HG03378 (cell line): ENCODE data around the gene GLB1L2.
"Not testable (repeated sequence)": the region's sequence is repeated elsewhere in the genome, so short reads cannot be mapped to it uniquely, and the experiment has no call there.

Experiments
- ATAC-seq: cut with Tn5 transposase; IDR thresholded peaks from one replicate; pipeline ENCODE4 v1.9.1; 2021; ENCODE audit warnings: mild to moderate bottlenecking, moderate library complexity; ENCODE audit not compliant: unreplicated experiment

Gene GLB1L2

GRCh38 chr11:134321373-134321772, 10.4 kb upstream of the GLB1L2 start:
- not testable (repeated sequence) for ATAC-seq

GRCh38 chr11:134322553-134322952, 9.2 kb upstream of the GLB1L2 start:
- ATAC-seq, result no peak

DNA sequence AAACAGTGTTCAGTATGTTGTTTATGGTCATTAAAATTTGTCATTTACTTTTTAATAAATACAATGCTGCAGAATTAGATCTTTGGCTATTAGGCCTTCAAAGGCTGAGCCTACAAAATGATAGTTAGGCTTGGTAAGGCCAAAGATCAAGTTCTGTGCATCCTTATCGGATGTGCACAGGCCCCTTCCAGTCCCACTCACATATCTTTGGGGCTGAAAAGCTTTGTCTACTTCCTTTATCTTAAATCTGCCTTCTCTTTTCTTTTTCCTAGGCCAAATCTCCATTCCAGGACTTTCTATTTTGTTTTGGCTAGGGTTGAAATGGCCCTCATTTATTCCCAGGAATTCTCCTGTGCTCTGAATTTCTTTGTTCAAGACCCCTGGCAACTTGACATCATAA, 3.4 kb upstream of the GLB1L2 start:
- no peak for ATAC-seq

DNA sequence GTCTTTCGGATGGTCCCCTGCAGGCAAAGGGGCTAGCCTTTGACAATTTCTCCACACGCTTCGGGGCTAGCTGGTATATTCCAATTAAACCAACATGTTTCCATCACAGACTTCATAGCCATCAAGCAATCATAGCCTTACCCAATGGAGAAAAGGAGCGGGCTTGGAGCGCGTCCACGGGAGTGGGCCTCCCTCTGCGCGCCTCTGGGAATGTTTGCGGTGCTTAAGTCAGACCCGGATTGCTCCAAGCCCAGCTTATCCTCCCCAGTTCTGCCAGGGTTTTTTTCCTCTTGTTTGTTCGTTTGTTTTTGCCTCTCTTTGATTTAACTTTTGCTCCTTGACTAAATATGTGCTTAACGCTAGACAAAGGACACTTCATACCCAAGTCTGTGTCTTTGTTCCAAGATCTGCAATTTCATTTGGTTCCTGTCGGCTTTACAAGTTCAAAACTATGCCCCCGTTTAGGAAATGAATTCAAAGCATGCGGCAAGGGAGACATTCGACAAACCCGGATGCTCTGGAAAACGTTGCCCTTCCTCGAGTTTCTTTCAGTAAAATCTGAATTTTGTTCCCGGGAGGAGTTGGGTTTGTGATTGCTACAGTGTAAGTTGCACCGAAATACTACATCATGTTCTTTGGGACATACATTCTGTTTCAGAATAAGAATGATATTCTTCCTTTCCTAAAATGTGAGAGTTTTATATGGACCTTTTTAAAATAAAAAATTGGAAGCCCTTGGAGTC, 1.0 kb upstream of the GLB1L2 start:
- no peak for ATAC-seq

- ATAC-seq, result no peak
Measured at GRCh38 chr11:134332189-134332631, 422 bp downstream of the GLB1L2 start.

DNA sequence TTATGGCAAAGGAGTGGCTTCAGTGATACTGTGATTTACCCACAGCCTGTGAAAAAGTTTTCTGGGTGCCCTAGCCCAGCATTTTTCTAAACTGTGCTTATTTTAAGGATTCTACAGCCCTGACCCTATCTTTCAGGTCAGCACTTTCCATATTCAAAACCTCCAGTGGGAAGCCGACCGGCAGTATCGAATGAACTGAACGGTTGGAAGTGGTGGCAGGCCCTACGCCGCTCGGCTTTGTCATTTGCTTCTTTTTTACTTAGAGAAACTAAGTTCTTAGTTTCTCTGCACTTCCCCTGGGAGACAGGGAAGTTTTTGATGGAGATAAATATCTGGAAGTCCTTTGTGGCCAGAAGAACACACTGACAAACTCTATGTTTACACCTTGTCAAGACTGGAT, 994 bp downstream of the GLB1L2 start:
- ATAC-seq, result no peak

DNA sequence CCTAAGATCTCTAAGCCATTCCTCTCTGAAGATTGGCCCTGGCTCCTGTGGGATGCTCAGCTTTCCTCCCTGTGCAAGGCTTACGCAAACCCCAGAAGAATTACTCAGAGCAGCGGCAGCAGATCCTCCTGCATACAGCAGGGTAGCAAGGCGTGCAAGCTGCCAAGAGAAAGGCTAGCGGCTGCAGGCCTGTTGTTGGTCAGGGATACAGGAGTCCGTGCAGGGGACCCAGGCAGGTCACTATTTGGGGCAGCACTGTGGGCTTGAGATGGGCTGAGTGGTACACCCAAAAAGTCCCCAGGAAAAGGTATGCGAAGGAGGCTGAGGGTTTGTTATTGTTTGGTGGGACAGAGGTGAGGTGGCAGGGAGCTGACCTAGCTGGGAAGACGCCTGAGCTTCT, 1.5 kb downstream of the GLB1L2 start:
- no peak for ATAC-seq

GRCh38 chr11:134333946-134334345, 2.2 kb downstream of the GLB1L2 start:
- ATAC-seq, result no peak

DNA sequence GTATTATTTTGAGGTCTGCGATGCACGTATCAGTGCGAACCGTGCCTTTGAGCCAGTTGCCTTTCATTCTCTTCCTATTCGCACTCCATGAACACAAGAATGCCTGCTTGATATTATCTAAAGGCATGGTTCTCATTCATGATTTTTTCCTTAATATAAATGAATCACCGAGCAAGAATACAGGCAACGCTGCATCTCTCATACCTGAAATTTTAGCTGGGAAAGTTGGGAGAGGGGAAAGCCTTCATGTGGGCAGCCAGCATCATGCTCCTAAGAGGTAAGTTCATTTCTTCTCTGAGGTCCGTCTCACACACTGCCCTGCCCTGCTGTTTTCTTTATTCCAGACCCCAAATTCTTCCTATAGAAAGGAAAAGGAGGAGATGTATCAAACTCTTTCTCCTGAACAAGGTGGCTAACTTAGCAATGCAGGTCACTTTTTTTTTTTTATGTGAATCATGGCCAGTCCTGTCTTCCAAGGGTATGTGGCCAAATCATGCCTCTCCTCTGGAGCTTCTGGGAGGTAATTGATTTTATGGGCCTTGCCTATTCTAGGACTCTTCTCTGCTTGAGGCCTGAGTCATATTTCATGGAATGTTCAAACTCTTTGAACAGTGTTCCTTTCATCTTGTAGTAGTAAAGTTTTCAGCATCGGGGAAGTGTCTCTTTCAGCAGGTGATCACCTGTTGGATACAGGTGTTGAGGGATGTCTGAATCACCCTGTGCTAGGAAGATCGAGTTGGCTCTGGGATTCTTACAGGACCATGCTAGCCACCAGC, 3.2 kb downstream of the GLB1L2 start:
- no peak for ATAC-seq

DNA sequence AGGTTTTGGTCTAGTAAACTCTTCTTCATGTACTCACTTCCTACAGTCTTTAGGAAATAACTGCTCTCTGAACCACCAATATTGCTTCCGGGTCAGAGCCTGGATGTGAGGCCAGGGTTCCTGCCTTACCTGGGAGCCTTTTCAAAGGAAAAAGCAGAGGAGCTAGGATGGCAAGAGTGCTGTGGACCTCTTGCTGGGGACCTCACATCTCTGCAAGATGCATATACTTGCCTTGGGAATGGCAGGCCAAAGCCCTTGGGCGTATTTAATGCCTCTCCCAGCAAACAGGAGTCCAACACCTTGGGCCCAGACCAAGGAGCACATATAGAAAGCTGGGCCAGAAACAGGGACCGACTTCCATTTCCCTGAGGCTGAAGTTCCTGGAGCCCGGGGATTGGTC, 5.3 kb downstream of the GLB1L2 start:
- ATAC-seq, result no peak

- ATAC-seq, result no peak
Measured at GRCh38 chr11:134338068-134338467, 6.3 kb downstream of the GLB1L2 start.

GRCh38 chr11:134338654-134339053, 6.9 kb downstream of the GLB1L2 start:
- ATAC-seq, result no peak

GRCh38 chr11:134339756-134340155, 8.0 kb downstream of the GLB1L2 start:
- no peak for ATAC-seq

DNA sequence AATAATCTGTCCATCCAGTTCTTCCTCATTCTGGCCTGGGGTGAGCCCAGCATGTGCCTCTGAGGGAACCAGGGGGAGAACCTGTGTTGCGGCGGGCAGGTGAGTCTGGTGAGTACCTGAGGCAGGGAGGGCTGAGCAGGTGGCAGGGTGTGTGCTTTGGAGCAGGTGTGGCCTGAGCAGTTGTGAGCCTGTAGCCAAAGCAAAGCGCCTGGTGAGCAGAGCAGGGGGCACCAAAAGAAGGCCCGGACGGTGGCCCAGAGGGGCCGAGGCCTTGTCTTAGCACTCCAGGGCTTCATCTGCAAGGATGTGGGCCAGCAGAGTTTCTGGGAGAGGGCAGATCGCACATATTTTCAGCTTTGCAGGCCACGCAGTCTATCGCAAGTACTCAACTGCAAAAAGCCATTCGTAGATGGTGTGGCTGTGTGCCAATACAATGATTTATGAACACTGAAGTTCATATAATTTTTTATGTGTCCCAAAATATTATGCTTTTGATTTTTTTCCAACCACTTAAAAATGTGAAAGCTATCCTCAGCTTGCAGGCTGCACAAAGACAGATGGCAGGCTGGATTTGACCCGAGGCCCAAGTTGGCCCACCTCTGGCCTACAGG, 8.7 kb downstream of the GLB1L2 start:
- no peak for ATAC-seq

- no peak for ATAC-seq
Measured at GRCh38 chr11:134341805-134342571, 10.2 kb downstream of the GLB1L2 start.

DNA sequence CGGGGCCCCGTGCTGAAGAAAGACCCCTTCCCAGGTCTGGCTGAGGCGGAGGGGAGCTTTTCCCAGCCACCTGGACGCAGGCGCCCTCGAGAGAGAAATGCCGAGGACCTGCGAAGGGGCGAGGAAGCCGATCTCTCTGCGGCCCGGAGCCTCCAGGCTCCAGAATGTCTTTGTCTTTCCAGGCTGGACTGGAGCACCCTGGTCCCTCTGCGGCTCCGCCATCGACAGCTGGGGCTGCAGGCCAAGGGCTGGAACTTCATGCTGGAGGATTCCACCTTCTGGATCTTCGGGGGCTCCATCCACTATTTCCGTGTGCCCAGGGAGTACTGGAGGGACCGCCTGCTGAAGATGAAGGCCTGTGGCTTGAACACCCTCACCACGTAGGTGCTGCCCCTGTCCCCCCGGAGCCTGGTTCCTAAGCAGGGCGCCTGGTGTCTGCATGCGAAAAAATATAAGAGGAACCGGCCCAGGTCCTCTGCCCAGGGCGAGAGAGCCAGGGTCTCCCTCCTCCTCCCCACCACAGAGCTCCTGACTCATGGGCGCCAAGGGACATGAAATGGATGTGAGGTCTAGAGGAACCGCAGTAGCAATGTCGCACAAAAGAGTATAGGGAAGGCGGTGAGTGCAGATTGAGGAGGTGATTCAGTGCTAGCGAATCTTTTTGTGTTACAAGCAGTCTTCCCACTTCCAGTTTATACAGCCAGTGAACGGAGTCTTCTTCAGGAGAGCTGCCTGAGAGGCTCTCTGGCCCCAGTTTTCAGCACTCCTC, 11.0 kb downstream of the GLB1L2 start:
- ATAC-seq, result no peak

DNA sequence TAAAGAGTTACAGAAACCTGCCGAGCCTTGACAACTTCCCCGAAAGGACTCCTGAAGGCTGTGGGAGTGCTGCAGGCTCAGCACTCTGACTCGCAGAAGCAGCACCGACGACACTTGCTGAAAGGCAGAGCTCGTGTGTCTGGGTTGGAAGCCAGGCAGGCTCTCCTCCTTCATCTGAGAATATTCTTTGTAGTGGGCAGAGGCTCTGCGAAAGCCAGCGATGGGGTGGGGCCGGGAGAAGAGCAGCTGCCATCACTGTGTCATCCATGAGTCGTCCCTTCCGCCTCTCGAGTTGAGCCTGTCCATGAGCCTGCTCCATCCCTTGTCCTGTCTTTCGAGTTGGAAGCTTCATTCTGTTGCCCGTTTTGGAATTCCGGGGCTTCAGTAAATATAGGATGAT, 11.9 kb downstream of the GLB1L2 start:
- no peak for ATAC-seq

- ATAC-seq, result not testable (repeated sequence)
Measured at GRCh38 chr11:134344497-134345236, 12.9 kb downstream of the GLB1L2 start.

DNA sequence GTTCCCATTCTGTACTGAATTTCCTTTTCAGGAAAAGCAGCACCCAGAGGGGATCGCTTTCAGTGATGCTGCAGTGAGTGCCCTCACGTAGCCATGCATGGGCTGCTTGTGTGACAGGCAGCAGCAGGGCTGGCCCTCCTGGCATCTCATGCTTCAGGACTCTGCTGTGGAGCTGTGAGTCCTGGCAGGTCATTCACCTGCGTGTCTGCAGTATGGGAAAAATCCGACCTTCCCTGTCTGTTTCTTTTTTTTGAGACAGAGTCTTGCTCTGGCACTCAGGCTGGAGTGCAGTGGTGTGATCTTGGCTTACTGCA, 13.4 kb downstream of the GLB1L2 start:
- no peak for ATAC-seq
